A375 (cell line): ENCODE data around the gene TMEM163. TPM values are rescaled to one million over a fixed set of nuclear protein-coding genes. Genes with fewer than 3 reads are reported as not detected.

Experiments used
- total RNA-seq: library from RNA; depleted of rRNA; stranded (reverse); fragments of >200 nt; shearing (Covaris generic); gene quantifications from 2 replicates; pipeline ENCODE4 v1.2.3, GENCODE V29; 2014; rRNA removed

Gene TMEM163
- total RNA-seq = 0.11 and 0.42 TPM in 2 replicates

GRCh38 chr2:134718817-134719814 is at the start of gene TMEM163:
TMEM163 (minus strand) TSS chr2:134719000.

Other genes starting within 250 kb of the TMEM163 start
- not detected in 2 replicates for gene ACMSD, start 119.6 kb upstream of the TMEM163 start, total RNA-seq
- 10.0 and 14.5 TPM in 2 replicates for gene CCNT2, start 199.8 kb upstream of the TMEM163 start, total RNA-seq